Body of pancreas (tissue), 4 donors: ENCODE measurements around the gene FALEC. TPM values are rescaled to one million over a fixed set of nuclear protein-coding genes. Genes with fewer than 3 reads are reported as not detected.

Source experiments
- ATAC-seq: fragments of 150-250 bp; one replicate; pipeline ENCODE4 v1.9.1; 2016
- DNase-seq, 4 donors: peaks; one replicate each; pipeline ENCODE4 v3.0.0-alpha.2; 2019
- H3K27ac ChIP-seq, 4 donors: fragments of 200-600 bp; sonication (generic); 1 replicate in 3 of 4; 2 replicates in 1 of 4; pipeline versions ENCODE4 v1.5.1 to v1.6.1; 2016 to 2019; ENCODE audit warnings: mild to moderate bottlenecking in 1 of 4, mixed read lengths in 1 of 4, moderate library complexity in 1 of 4
- H3K27me3 ChIP-seq, 2 donors: fragments of 200-600 bp; sonication (generic); one replicate each; pipeline ENCODE4 v1.6.0; 2016; ENCODE audit warnings: mild to moderate bottlenecking in 1 of 2
- H3K36me3 ChIP-seq, 2 donors: fragments of 200-600 bp; sonication (generic); replicated peaks in 1 of 2; 2 replicates each; pipeline ENCODE4 v1.5.1; 2016; ENCODE audit warnings: low read depth in 2 of 2; ENCODE audit not compliant: insufficient read depth in 1 of 2
- H3K4me1 ChIP-seq: fragments of 200-600 bp; sonication (generic); one replicate; pipeline ENCODE4 v1.6.0; 2016
- H3K4me3 ChIP-seq, 2 donors: fragments of 200-600 bp; sonication (generic); 1 replicate in 1 of 2; 2 replicates in 1 of 2; pipeline ENCODE4 v1.5.1; 2016 to 2019
- H3K9me3 ChIP-seq, 3 donors: fragments of 200-600 bp; sonication (generic); 1 replicate in 2 of 3; 2 replicates in 1 of 3; pipeline ENCODE4 v1.5.1; 2016
- POLR2A ChIP-seq, 3 donors: fragments of 450-650 bp; IDR thresholded peaks; one replicate each; pipeline ENCODE4 v1.6.1; 2016; ENCODE audit warnings: antibody characterized with exemption in 3 of 3, mild to moderate bottlenecking in 2 of 3
- WGBS, 2 donors: methylation state at CpG; one replicate each; pipeline ENCODE4 v1.1.5; 2017; 5-methylcytosine and 5-hydroxymethylcytosine counted together
- intact Hi-C: fragments of 100-400 bp; cut with DNase I; formaldehyde crosslinking; loops from one replicate; pipeline ENCODE4 v1.15.1; 2023
- total RNA-seq, 2 donors: library from RNA; depleted of rRNA; stranded (reverse); fragments of >200 nt; gene quantifications; one replicate each; pipeline ENCODE4 v1.1.0, GENCODE V29; 2016
- TF ChIP-seq, protein P1 (sequence below), 7 experiments: fragments of 450-650 bp in 4 of 7; fragments of 200-600 bp in 3 of 7; sonication (generic) in 3 of 7; IDR thresholded peaks; one replicate each; pipeline ENCODE4 v1.5.1; 2016 to 2019; ENCODE audit warnings: antibody characterized with exemption in 7 of 7

The FALEC gene
- total RNA-seq, 2 donors from 2014 or later, result not detected

DNA sequence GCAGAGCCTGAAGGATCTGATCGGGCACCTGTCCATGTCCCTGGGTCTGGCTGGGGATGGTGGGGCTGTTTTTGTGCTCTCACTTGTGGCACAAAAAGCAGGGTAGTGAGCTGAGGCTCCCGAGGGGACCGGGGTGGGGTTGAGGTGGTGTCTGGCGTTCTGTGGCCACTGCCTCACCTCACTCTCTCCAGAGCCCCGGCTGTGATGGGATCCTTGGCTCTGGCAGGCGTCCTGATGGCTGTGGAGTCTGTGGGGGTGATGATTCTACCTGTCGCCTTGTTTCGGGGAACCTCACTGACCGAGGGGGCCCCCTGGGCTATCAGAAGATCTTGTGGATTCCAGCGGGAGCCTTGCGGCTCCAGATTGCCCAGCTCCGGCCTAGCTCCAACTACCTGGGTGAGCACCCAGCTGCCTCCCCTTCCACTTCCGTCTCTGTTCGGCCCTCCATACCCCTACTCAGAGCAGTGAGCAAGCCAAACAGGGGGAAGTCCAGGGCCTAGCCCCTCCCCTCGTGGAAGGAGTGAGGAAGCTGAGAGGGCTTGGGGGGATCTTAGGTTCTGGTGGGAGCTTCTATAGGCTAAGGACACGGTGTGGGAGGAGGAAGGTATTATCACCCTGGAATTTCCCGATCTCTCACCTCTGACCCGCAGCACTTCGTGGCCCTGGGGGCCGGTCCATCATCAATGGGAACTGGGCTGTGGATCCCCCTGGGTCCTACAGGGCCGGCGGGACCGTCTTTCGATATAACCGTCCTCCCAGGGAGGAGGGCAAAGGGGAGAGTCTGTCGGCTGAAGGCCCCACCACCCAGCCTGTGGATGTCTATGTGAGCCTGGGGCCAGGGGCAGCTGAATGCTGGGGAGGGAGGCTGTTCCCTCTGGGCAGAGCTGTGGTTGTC is 40.7 kb downstream of the FALEC start:
- Histone ChIP-seq H3K4me1 (peaks cover 37% of the 10 kb centered on the region), H3K27me3 (no peaks in the 10 kb centered on the region), H3K36me3 (no peaks in the 10 kb centered on the region), H3K4me3 (no peak overlapping the region), H3K27ac (no peak overlapping the region), H3K9me3 (no peaks in the 10 kb centered on the region)
- 82 to 83% methylated on average over 19 to 26 of the region's 26 CpGs for WGBS, 2 donors
- no peak for DNase-seq
- intact Hi-C loops, result loop anchor here (10.0 kb wide), 1 partner anchor 91 kb away; no protein-coding TSS in a partner anchor
- no peak for TF ChIP-seq POLR2A (IDR thresholded peaks at IDR 0.05)
- TF ChIP-seq, protein P1, sequence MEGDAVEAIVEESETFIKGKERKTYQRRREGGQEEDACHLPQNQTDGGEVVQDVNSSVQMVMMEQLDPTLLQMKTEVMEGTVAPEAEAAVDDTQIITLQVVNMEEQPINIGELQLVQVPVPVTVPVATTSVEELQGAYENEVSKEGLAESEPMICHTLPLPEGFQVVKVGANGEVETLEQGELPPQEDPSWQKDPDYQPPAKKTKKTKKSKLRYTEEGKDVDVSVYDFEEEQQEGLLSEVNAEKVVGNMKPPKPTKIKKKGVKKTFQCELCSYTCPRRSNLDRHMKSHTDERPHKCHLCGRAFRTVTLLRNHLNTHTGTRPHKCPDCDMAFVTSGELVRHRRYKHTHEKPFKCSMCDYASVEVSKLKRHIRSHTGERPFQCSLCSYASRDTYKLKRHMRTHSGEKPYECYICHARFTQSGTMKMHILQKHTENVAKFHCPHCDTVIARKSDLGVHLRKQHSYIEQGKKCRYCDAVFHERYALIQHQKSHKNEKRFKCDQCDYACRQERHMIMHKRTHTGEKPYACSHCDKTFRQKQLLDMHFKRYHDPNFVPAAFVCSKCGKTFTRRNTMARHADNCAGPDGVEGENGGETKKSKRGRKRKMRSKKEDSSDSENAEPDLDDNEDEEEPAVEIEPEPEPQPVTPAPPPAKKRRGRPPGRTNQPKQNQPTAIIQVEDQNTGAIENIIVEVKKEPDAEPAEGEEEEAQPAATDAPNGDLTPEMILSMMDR (IDR thresholded peaks at IDR 0.05), result no peak
- ATAC-seq, result no peak

DNA sequence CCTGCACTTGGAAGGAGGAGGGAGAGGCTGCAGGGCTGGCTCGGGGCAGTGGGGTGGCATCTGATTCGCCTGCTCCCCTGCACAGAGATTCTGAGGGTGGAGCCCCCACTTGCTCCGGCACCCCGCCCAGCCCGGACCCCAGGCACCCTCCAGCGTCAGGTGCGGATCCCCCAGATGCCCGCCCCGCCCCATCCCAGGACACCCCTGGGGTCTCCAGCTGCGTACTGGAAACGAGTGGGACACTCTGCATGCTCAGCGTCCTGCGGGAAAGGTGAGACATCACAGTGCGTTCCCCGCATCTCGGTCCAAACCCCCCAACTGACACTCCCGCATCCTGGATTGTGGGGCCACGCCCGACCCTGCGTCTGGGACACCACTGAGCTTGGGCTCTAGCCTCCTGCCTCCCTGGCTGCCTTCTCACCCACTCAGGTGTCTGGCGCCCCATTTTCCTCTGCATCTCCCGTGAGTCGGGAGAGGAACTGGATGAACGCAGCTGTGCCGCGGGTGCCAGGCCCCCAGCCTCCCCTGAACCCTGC is 41.6 kb downstream of the FALEC start:
- Histone ChIP-seq H3K4me3 (no peak overlapping the region), H3K4me1 (peaks cover 38% of the 10 kb centered on the region), H3K27me3 (no peaks in the 10 kb centered on the region), H3K9me3 (no peaks in the 10 kb centered on the region), H3K27ac (no peak overlapping the region), H3K36me3 (no peaks in the 10 kb centered on the region)
- intact Hi-C loops, result loop anchor here (10.0 kb wide), 1 partner anchor 92 kb away; no protein-coding TSS in a partner anchor
- WGBS, 2 donors, result 90% methylated on average over 11 to 20 of the region's 26 CpGs
- TF ChIP-seq POLR2A (IDR thresholded peaks at IDR 0.05), result no peak
- TF ChIP-seq, protein P1 (IDR thresholded peaks at IDR 0.05), result no peak
- ATAC-seq, result no peak
- no peak for DNase-seq

DNA sequence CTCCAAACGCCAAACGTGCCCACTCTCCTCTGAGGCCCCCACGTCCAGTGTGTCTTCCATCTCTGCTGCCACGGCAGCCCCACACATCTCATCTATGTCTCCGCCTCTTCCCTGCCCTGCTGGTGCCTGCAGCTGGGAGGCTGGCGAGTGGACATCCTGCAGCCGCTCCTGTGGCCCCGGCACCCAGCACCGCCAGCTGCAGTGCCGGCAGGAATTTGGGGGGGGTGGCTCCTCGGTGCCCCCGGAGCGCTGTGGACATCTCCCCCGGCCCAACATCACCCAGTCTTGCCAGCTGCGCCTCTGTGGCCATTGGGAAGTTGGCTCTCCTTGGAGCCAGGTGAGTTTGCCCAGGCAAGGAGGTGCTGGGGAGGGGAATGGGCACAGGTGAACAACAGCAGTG is 42.3 kb downstream of the FALEC start:
- ATAC-seq, result no peak
- peaks cover 40% of the 10 kb centered on the region for H3K4me1 ChIP-seq
- H3K27me3 ChIP-seq, result no peaks in the 10 kb centered on the region
- 75 to 87% methylated on average over 14 of the region's 15 CpGs for WGBS, 2 donors
- intact Hi-C loops, result loop anchor here (10.0 kb wide), 1 partner anchor 93 kb away; no protein-coding TSS in a partner anchor
- H3K4me3 ChIP-seq, result no peak overlapping the region
- no peak for DNase-seq
- H3K9me3 ChIP-seq, result no peaks in the 10 kb centered on the region
- TF ChIP-seq, protein P1 (IDR thresholded peaks at IDR 0.05), result no peak
- TF ChIP-seq POLR2A (IDR thresholded peaks at IDR 0.05), result no peak
- no peak overlapping the region for H3K27ac ChIP-seq
- no peaks in the 10 kb centered on the region for H3K36me3 ChIP-seq

DNA sequence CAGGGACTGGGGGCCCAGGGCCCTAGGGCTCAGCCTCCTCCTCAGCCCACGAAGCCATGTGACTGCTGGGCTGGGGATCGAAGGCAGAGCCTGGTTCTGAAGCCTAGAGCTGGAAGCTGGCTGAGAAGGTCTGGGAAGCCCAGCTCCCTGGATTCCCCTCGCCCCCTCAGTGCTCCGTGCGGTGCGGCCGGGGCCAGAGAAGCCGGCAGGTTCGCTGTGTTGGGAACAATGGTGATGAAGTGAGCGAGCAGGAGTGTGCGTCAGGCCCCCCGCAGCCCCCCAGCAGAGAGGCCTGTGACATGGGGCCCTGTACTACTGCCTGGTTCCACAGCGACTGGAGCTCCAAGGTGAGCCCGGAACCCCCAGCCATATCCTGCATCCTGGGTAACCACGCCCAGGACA is 42.8 kb downstream of the FALEC start:
- Histone ChIP-seq H3K36me3 (no peaks in the 10 kb centered on the region), H3K27ac (peak overlapping the region in 3 of 4 donors; percentile 97 to 100 (median 99)), H3K9me3 (no peaks in the 10 kb centered on the region), H3K4me3 (no peak overlapping the region), H3K27me3 (no peaks in the 10 kb centered on the region), H3K4me1 (peaks cover 40% of the 10 kb centered on the region)
- no peak for DNase-seq
- no peak for TF ChIP-seq POLR2A (IDR thresholded peaks at IDR 0.05)
- TF ChIP-seq, protein P1 (IDR thresholded peaks at IDR 0.05), result no peak
- no peak for ATAC-seq
- 73% methylated on average over 9 to 15 of the region's 15 CpGs for WGBS, 2 donors
- intact Hi-C loops, result loop anchor here (10.0 kb wide), 1 partner anchor 94 kb away; no protein-coding TSS in a partner anchor
